Neuronal stem cell (in vitro differentiated cells): Measurements from ENCODE around the gene SOCS1.
A peak's percentile ranks its signal among the peaks of the same experiment; 100 is the strongest.

Experiments
- DNase-seq: peaks from one replicate; pipeline ENCODE4 v3.0.0-alpha.2; 2013; ENCODE audit warnings: low spot score
- H2AFZ ChIP-seq: one replicate; pipeline ENCODE4 v1.6.1; 2013; ENCODE audit warnings: mild to moderate bottlenecking, low read length, inconsistent platforms
- H2AK5ac ChIP-seq: 2 replicates; pipeline ENCODE4 v1.6.1; 2013; ENCODE audit warnings: low read depth, mild to moderate bottlenecking, inconsistent platforms, low read length, moderate library complexity, mixed read lengths
- H2BK120ac ChIP-seq: 2 replicates; pipeline ENCODE4 v1.6.1; 2013; ENCODE audit warnings: low read depth, mild to moderate bottlenecking, inconsistent platforms, low read length, moderate library complexity, mixed read lengths
- H2BK12ac ChIP-seq: one replicate; pipeline ENCODE4 v1.6.1; 2013; ENCODE audit warnings: low read length, inconsistent platforms
- H2BK15ac ChIP-seq: 2 replicates; pipeline ENCODE4 v1.6.1; 2013; ENCODE audit warnings: mild to moderate bottlenecking, low read length, inconsistent platforms, mixed read lengths
- H2BK5ac ChIP-seq: one replicate; pipeline ENCODE4 v1.6.1; 2013; ENCODE audit warnings: inconsistent platforms, mild to moderate bottlenecking, low read length, moderate library complexity
- H3K14ac ChIP-seq: one replicate; pipeline ENCODE4 v1.6.1; 2013; ENCODE audit warnings: low read length, inconsistent platforms
- H3K18ac ChIP-seq: 2 replicates; pipeline ENCODE4 v1.6.1; 2013; ENCODE audit warnings: low read length, inconsistent platforms
- H3K23ac ChIP-seq: 2 replicates; pipeline ENCODE4 v1.6.1; 2013; ENCODE audit warnings: low read depth, mild to moderate bottlenecking, mixed read lengths, low read length, inconsistent platforms; ENCODE audit not compliant: poor library complexity
- H3K27ac ChIP-seq: replicated peaks from 3 replicates; pipeline ENCODE4 v1.5.1; 2013; ENCODE audit warnings: low read length, inconsistent platforms
- H3K27me3 ChIP-seq, 3 experiments: 2 replicates each; pipeline ENCODE4 v1.6.1; 2013; ENCODE audit warnings: low read length in 3 of 3, mild to moderate bottlenecking in 2 of 3, inconsistent platforms in 1 of 3, low read depth in 1 of 3, mixed read lengths in 1 of 3, moderate library complexity in 1 of 3; ENCODE audit not compliant: control insufficient read depth in 3 of 3, insufficient read depth in 3 of 3
- H3K36me3 ChIP-seq, 2 donors: replicated peaks in 1 of 2; 2 replicates each; pipeline ENCODE4 v1.6.1; 2013; ENCODE audit warnings: low read length in 2 of 2; ENCODE audit not compliant: control insufficient read depth in 2 of 2, insufficient read depth in 2 of 2
- H3K4ac ChIP-seq: 2 replicates; pipeline ENCODE4 v1.6.1; 2013; ENCODE audit warnings: inconsistent platforms, mild to moderate bottlenecking, low read length, moderate library complexity
- H3K4me1 ChIP-seq, 2 donors: 1 replicate in 1 of 2; 2 replicates in 1 of 2; pipeline ENCODE4 v1.6.1; 2013; ENCODE audit warnings: low read length in 2 of 2, low read depth in 1 of 2; ENCODE audit not compliant: control insufficient read depth in 2 of 2, insufficient read depth in 1 of 2
- H3K4me2 ChIP-seq: one replicate; pipeline ENCODE4 v1.6.1; 2013; ENCODE audit warnings: mild to moderate bottlenecking, low read length, inconsistent platforms; ENCODE audit not compliant: insufficient read depth, poor library complexity, severe bottlenecking
- H3K4me3 ChIP-seq, 2 donors: 2 replicates each; pipeline ENCODE4 v1.5.1; 2013; ENCODE audit warnings: low read length in 2 of 2, mild to moderate bottlenecking in 2 of 2, inconsistent platforms in 1 of 2, moderate library complexity in 1 of 2
- H3K79me1 ChIP-seq: one replicate; pipeline ENCODE4 v1.6.1; 2013; ENCODE audit warnings: low read depth, mild to moderate bottlenecking, inconsistent platforms, low read length, moderate library complexity
- H3K9ac ChIP-seq: one replicate; pipeline ENCODE4 v1.6.1; 2013; ENCODE audit warnings: mild to moderate bottlenecking, low read depth, low read length, inconsistent platforms; ENCODE audit not compliant: poor library complexity
- H3K9me3 ChIP-seq, 2 donors: replicated peaks in 1 of 2; 2 replicates each; pipeline versions ENCODE3 to v1.6.1; 2013; ENCODE audit warnings: low read length in 2 of 2, mild to moderate bottlenecking in 2 of 2, inconsistent platforms in 1 of 2, low read depth in 1 of 2, mixed read lengths in 1 of 2, moderate library complexity in 1 of 2; ENCODE audit not compliant: control insufficient read depth in 2 of 2, insufficient read depth in 1 of 2
- H4K8ac ChIP-seq: one replicate; pipeline ENCODE4 v1.6.1; 2013; ENCODE audit warnings: low read depth, mild to moderate bottlenecking, inconsistent platforms, low read length, moderate library complexity
- H4K91ac ChIP-seq: one replicate; pipeline ENCODE4 v1.6.1; 2013; ENCODE audit warnings: low read length, low read depth, mild to moderate bottlenecking, inconsistent platforms; ENCODE audit not compliant: poor library complexity
- WGBS, 2 donors: extraction: QIAGEN DNeasy Blood & Tissue Kit; methylation state at CpG; one replicate each; pipeline ENCODE4 v1.1.7; 2013; ENCODE audit warnings: missing lambda C conversion rate in 2 of 2, mixed read lengths in 1 of 2; ENCODE audit not compliant: insufficient read length in 2 of 2, insufficient replicate concordance in 1 of 2; ENCODE audit errors: extremely low coverage in 2 of 2; 5-methylcytosine and 5-hydroxymethylcytosine counted together

Gene SOCS1

DNA sequence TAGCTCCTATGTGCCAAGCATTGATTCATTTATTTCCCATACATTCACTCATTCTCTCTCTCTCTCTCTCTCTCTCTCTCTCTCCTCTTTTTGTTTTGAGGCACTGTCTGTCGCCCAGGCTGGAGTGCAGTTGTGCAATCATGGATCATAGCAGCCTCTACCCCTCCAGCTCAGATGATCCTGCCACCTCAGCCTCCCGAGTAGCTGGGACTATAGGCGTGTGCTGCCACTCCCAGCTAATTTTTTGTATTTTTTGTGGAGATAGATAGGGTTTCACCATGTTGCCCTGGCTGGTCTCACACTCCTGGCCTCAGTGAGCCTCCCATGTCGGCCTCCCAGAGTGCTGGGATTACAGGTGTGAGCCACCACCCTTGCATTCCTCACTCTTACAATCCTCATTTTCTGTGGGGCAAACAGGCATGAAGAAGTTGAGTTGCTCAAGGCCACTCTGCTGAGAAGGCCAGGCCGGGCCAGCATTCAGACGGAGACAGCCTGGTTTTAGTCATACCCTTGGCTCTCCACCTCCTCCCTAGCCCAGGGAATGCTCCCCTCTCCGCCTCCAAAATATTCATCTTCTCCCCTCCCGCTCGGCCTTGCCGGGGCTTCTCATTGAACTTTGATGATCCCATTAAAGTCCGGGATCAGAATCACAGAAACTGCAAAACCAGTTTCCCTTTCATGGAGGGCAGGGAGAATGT lies 21.0 kb upstream of the SOCS1 start:
- Histone ChIP-seq H3K27me3 (no peaks in the 10 kb centered on the region), H2BK12ac (no peak overlapping the region), H3K4ac (no peak overlapping the region), H3K79me1 (no peaks in the 10 kb centered on the region), H3K23ac (no peak overlapping the region), H4K8ac (no peak overlapping the region), H2AFZ (no peak overlapping the region), H3K36me3 (no peaks in the 10 kb centered on the region), H3K9me3 (no peaks in the 10 kb centered on the region), H2BK15ac (no peak overlapping the region), H3K4me3 (no peak overlapping the region), H2BK5ac (no peak overlapping the region), H3K4me1 (peaks cover 6 to 10% of the 10 kb centered on the region in 2 donors), H2BK120ac (no peak overlapping the region), H3K4me2 (no peak overlapping the region), H3K27ac (no peak overlapping the region), H3K9ac (no peak overlapping the region), H4K91ac (no peak overlapping the region), H2AK5ac (no peak overlapping the region), H3K14ac (no peak overlapping the region), H3K18ac (no peak overlapping the region)
- no peak for DNase-seq
- no CpG with 5 or more reads among the region's 11 CpGs for WGBS, 2 donors

DNA sequence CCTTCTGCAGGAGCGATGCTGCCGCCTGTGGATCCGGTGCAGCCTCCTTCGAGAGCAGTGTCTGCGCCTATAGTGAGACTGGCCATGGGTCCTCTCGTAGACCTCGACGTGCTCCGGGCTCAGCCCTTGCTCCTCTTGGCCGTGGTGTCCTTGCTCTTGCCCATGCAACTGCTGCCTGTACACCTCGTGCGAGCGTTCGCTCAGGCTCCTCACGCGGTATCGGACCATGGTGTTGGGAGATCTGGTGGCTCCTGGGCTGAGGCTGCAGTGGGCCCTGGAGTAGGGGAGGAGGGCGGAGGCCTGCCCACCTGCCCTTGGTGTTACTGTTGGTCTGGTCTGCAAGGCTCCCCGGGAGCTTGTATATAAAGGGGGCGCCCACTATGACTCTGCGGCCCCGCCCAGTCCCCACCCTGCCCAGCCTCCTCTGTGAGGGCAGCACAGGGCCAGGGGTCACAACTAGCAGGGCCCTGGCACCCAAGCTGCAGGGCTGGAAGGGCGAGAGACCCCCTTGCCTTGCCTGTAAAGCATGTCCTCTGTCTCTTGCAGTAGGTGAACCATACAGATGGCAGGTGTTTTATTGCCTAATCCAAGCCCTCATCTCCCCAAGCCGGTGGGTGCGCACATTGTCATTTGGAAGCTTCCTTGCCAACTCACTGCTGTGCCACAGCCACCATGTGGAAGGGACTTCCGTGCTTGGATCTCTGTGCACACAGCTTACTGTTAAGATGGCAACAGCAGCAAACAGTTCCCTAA lies 20.3 kb upstream of the SOCS1 start, which contains the start of gene PRM2:
Gene PRM2 (minus strand): TSS at position 338 of the 753 bp plus-strand sequence. CDS start 110 bp downstream, at position 228.
- no peak within 1 kb of the TSS for H3K23ac ChIP-seq
- no peak within 1 kb of the TSS for H2AFZ ChIP-seq
- peak within 1 kb of the TSS; percentile 55 for H3K18ac ChIP-seq
- no peak within 1 kb of the TSS for H3K4me3 ChIP-seq
- H3K4ac ChIP-seq: no peak within 1 kb of the TSS
- H3K27me3 ChIP-seq: no peaks in the 10 kb centered on the region
- H2BK5ac ChIP-seq: no peak within 1 kb of the TSS
- H3K79me1 ChIP-seq: no peaks in the 10 kb centered on the region
- no peaks in the 10 kb centered on the region for H3K9me3 ChIP-seq
- H2AK5ac ChIP-seq: peak within 1 kb of the TSS; percentile 37
- peak within 1 kb of the TSS; percentile 65 for H3K14ac ChIP-seq
- H3K4me1 ChIP-seq: peaks cover 6 to 10% of the 10 kb centered on the region in 2 donors
- no CpG with 5 or more reads among the region's 26 CpGs for WGBS, 2 donors
- H2BK120ac ChIP-seq: no peak within 1 kb of the TSS
- no peak within 1 kb of the TSS for H3K4me2 ChIP-seq
- DNase-seq: no peak
- H2BK15ac ChIP-seq: no peak within 1 kb of the TSS
- peak within 1 kb of the TSS; percentile 7 for H2BK12ac ChIP-seq
- no peak within 1 kb of the TSS for H3K27ac ChIP-seq
- no peak within 1 kb of the TSS for H4K8ac ChIP-seq
- peak within 1 kb of the TSS; percentile 33 for H3K9ac ChIP-seq
- H4K91ac ChIP-seq: no peak within 1 kb of the TSS
- no peaks in the 10 kb centered on the region for H3K36me3 ChIP-seq

DNA sequence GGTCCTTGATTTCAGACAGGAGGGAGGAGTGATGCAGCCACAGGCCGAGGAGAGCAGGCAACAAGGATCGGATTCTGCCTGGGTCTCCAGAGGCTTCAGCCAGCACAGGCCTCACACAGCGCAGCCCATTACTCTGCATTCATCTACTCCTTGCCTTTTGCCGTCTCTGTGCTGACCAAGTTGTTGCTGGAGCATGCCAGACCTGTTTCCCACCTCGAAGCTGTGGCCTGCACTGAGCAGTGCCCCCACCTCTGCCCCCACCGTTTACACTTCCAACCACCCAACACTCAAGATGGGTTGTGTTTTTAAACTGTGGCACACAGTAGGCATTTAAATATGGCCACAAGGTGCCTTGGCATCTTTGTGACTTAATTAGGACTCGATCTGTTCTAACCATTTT lies 19.0 kb upstream of the SOCS1 start:
- Histone ChIP-seq H4K8ac (no peak overlapping the region), H3K36me3 (no peaks in the 10 kb centered on the region), H3K4me1 (peaks cover 6 to 10% of the 10 kb centered on the region in 2 donors), H3K9me3 (no peaks in the 10 kb centered on the region), H3K14ac (no peak overlapping the region), H3K4me3 (no peak overlapping the region), H3K4ac (no peak overlapping the region), H2AK5ac (no peak overlapping the region), H3K23ac (no peak overlapping the region), H3K27ac (no peak overlapping the region), H3K9ac (no peak overlapping the region), H4K91ac (no peak overlapping the region), H3K18ac (peak overlapping the region; percentile 36), H3K4me2 (no peak overlapping the region), H2BK12ac (no peak overlapping the region), H3K79me1 (no peaks in the 10 kb centered on the region), H2AFZ (no peak overlapping the region), H3K27me3 (no peaks in the 10 kb centered on the region), H2BK120ac (no peak overlapping the region), H2BK15ac (no peak overlapping the region), H2BK5ac (peak overlapping the region; percentile 21)
- DNase-seq: no peak
- WGBS, 2 donors: no CpG with 5 or more reads among the region's 7 CpGs

DNA sequence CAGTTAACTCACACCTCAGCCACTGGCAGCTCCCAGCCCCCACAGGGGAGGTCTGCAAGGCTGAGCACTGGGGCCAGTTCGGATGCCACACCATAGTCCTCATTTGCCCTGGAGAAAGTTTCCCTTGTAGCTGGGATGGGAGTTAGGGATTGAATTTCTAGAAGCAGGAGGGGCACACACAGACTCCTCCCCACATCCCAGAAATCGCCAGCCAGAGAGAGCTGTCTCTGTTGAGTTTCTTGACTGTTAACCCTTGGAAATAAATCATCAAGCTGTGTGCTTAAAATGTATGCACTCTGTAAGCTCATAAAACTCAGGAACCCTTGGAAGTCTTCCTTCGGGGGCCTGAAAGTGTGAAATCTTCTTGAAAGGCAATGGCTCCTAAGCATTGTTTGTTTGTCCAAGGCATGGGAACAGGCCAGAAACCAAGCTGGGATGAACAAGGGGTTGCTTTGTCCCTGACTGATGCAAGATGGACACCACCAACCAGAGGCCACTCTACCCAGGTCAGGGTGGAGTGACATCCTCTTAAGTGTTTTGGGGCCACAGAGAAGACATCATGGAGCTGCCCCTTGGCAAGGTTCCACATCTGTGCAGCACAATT lies 17.8 kb upstream of the SOCS1 start:
- no peak overlapping the region for H3K23ac ChIP-seq
- no peak overlapping the region for H4K91ac ChIP-seq
- no peak overlapping the region for H2BK5ac ChIP-seq
- peak overlapping the region; percentile 75 for H2AFZ ChIP-seq
- no peak overlapping the region for H4K8ac ChIP-seq
- H3K9ac ChIP-seq: no peak overlapping the region
- no peak overlapping the region for H3K14ac ChIP-seq
- H2BK12ac ChIP-seq: peak overlapping the region; percentile 78
- peaks cover 6 to 10% of the 10 kb centered on the region in 2 donors for H3K4me1 ChIP-seq
- H3K27me3 ChIP-seq: no peaks in the 10 kb centered on the region
- H3K79me1 ChIP-seq: no peaks in the 10 kb centered on the region
- H3K4me2 ChIP-seq: no peak overlapping the region
- H3K27ac ChIP-seq: no peak overlapping the region
- peak overlapping the region; percentile 53 for H2AK5ac ChIP-seq
- H3K4me3 ChIP-seq: no peak overlapping the region
- peak overlapping the region; percentile 88 for H2BK15ac ChIP-seq
- H3K18ac ChIP-seq: peak overlapping the region; percentile 89
- no CpG with 5 or more reads among the region's 3 CpGs for WGBS, 2 donors
- H2BK120ac ChIP-seq: no peak overlapping the region
- H3K4ac ChIP-seq: no peak overlapping the region
- DNase-seq: no peak
- no peaks in the 10 kb centered on the region for H3K9me3 ChIP-seq
- H3K36me3 ChIP-seq: no peaks in the 10 kb centered on the region
